Right lobe of liver (tissue), 6 donors: ENCODE results near the gene MAPRE2. TPM values are rescaled to one million over a fixed set of nuclear protein-coding genes. Genes with fewer than 3 reads are reported as not detected.

Experiments used
- ATAC-seq, 4 donors: fragments of 200-7000 bp; cut with Tn5 transposase; one replicate each; pipeline ENCODE4 v1.9.1; 2020; ENCODE audit warnings: mild to moderate bottlenecking in 4 of 4, moderate library complexity in 4 of 4
- DNase-seq, 3 donors: peaks; one replicate each; pipeline ENCODE4 v3.0.0-alpha.2; 2020
- H3K27ac ChIP-seq, 3 donors: fragments of 200-600 bp; one replicate each; pipeline ENCODE4 v1.8.0; 2022
- H3K27me3 ChIP-seq, 2 donors: fragments of 200-600 bp; one replicate each; pipeline ENCODE4 v1.8.0; 2022
- H3K36me3 ChIP-seq, 4 donors: fragments of 200-600 bp; sonication (generic) in 1 of 4; one replicate each; pipeline versions ENCODE4 v1.5.1 to v1.8.0; 2017 to 2022; ENCODE audit warnings: control low read depth in 1 of 4
- H3K4me1 ChIP-seq, 4 donors: fragments of 200-600 bp; sonication (generic) in 1 of 4; one replicate each; pipeline versions ENCODE4 v1.5.1 to v1.8.0; 2017 to 2022; ENCODE audit warnings: control low read depth in 1 of 4
- H3K4me3 ChIP-seq, 3 donors: fragments of 200-600 bp; one replicate each; pipeline ENCODE4 v1.8.0; 2022
- H3K9me3 ChIP-seq, 4 donors: fragments of 200-600 bp; sonication (generic) in 1 of 4; one replicate each; pipeline versions ENCODE4 v1.5.1 to v1.8.0; 2017 to 2022; ENCODE audit warnings: control low read depth in 1 of 4
- POLR2A ChIP-seq: fragments of 450-650 bp; IDR thresholded peaks from one replicate; pipeline ENCODE4 v1.6.1; 2017; ENCODE audit warnings: antibody characterized with exemption, mild to moderate bottlenecking
- WGBS: methylation state at CpG from one replicate; pipeline ENCODE4 v1.1.6; 2018; ENCODE audit warnings: low coverage, low lambda C conversion rate; ENCODE audit not compliant: insufficient coverage; ENCODE audit errors: missing lambda C conversion rate; 5-methylcytosine and 5-hydroxymethylcytosine counted together
- intact Hi-C, 2 donors: fragments of 100-400 bp; cut with DNase I; formaldehyde crosslinking; loops; one replicate each; pipeline versions ENCODE4 v1.11.2 to v1.14.1; 2022
- total RNA-seq, 6 experiments: library from RNA; depleted of rRNA in 2 of 6; stranded (reverse); fragments of >200 nt in 2 of 6; fragmentation: NEBNext Ultra II Directional in 3 of 6; extraction: Animal tissue kit (Norgen Biotek cat#: 25700) in 3 of 6; gene quantifications; one replicate each; pipeline versions ENCODE4 v1.1.0 to v1.2.4, GENCODE V29; 2016 to 2023
- TF ChIP-seq, protein P1 (sequence below), 4 donors: fragments of 200-600 bp in 3 of 4; fragments of 450-650 bp in 1 of 4; IDR thresholded peaks; one replicate each; pipeline versions ENCODE4 v1.5.1 to v1.8.0; 2016 to 2022; ENCODE audit warnings: antibody characterized with exemption in 4 of 4, mild to moderate bottlenecking in 2 of 4
- donor health status: DM: no; HTN: yes; CAD: no.
- donor health status: DM: no; HTN: no; CAD: no.
- donor health status: DM: no; HTN: no; CAD: no.
- donor health status: DM: no; HTN: yes; CAD: no.
- donor health status: DM: no; HTN: yes; CAD: no.

Gene MAPRE2
- total RNA-seq, 6 experiments from 2014 or later = 17.0 to 25.9 (median 21.5) TPM

DNA sequence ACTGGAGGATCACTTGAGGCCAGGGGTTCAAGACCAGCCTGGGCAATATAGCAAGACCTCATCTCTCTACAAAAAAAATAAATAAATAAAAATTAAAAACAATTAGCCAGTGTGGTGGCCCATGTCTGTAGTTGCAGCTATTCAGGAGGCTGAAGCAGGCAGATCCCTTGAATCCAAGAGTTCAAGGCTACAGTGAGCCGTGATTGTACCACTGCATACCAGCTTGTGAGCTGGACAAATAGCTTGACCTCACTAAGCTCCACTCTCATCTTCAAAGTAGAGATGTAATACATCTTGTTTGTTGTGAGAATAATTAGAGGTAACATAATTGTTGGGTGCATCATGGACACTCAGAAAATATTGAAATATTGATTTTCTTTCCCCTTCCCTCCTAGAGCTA, 31.1 kb upstream of the MAPRE2 start:
- no peak for ATAC-seq
- TF ChIP-seq, protein P1, sequence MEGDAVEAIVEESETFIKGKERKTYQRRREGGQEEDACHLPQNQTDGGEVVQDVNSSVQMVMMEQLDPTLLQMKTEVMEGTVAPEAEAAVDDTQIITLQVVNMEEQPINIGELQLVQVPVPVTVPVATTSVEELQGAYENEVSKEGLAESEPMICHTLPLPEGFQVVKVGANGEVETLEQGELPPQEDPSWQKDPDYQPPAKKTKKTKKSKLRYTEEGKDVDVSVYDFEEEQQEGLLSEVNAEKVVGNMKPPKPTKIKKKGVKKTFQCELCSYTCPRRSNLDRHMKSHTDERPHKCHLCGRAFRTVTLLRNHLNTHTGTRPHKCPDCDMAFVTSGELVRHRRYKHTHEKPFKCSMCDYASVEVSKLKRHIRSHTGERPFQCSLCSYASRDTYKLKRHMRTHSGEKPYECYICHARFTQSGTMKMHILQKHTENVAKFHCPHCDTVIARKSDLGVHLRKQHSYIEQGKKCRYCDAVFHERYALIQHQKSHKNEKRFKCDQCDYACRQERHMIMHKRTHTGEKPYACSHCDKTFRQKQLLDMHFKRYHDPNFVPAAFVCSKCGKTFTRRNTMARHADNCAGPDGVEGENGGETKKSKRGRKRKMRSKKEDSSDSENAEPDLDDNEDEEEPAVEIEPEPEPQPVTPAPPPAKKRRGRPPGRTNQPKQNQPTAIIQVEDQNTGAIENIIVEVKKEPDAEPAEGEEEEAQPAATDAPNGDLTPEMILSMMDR (IDR thresholded peaks at IDR 0.05) = no peak
- TF ChIP-seq POLR2A = no peak
- Histone ChIP-seq H3K9me3 (no peaks in the 10 kb centered on the region), H3K27me3 (no peaks in the 10 kb centered on the region), H3K36me3 (no peaks in the 10 kb centered on the region), H3K4me1 (no peaks in the 10 kb centered on the region), H3K4me3 (no peak overlapping the region), H3K27ac (no peak overlapping the region)
- intact Hi-C loops = no loop called here
- no peak for DNase-seq
- 100% methylated on average over 1 of the region's 1 CpG for WGBS

DNA sequence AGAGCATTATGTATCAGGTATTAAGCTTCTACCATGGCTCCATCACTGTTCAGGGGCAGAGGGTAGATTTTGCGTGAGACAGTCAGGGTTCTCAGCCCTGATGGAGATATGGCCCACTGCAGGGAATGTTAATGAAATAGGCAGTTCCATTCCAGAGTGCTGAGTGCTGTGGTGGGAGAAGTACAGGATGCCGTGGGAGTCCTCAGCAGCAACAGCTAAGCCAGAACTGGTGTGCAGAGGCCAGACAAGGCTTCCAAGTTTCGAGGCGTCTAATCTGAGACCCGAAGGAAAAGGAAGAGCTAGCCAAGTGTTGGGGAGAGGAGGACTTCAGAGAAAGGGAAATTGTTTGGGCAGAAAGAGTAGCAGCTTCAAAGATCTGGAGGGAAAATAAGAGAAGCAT, 30.2 kb upstream of the MAPRE2 start:
- Histone ChIP-seq H3K4me1 (no peaks in the 10 kb centered on the region), H3K27ac (no peak overlapping the region), H3K9me3 (no peaks in the 10 kb centered on the region), H3K4me3 (no peak overlapping the region), H3K36me3 (no peaks in the 10 kb centered on the region), H3K27me3 (no peaks in the 10 kb centered on the region)
- 82% methylated on average over 5 of the region's 5 CpGs for WGBS
- TF ChIP-seq POLR2A = no peak
- TF ChIP-seq, protein P1 (IDR thresholded peaks at IDR 0.05) = no peak
- intact Hi-C loops = no loop called here
- ATAC-seq (no peak), DNase-seq (no peak)

DNA sequence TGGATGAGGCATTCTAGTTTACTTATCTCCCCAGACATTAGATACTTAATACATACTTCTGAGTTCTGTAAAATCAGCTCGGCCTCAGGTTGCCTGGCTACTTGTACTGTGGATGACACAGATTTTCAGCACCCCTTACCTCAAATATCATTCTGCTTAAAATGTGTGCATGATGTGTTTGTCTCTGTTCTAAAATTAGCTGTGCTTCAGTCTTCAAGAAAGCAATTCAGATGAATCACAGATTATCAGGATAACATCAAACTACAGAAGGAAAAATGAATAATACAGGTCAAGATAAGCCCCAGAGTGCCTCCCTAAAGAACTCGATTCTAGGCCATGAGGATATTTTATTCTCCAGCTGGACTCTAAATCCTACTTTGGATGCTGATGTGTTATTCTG, 21.3 kb upstream of the MAPRE2 start:
- TF ChIP-seq, protein P1 (IDR thresholded peaks at IDR 0.05) = no peak
- no peak for TF ChIP-seq POLR2A
- no peak for DNase-seq
- no peak for ATAC-seq
- Histone ChIP-seq H3K9me3 (no peaks in the 10 kb centered on the region), H3K4me3 (no peak overlapping the region), H3K27me3 (no peaks in the 10 kb centered on the region), H3K4me1 (peaks cover 0 to 8% (median 0%) of the 10 kb centered on the region in 4 donors), H3K27ac (no peak overlapping the region), H3K36me3 (no peaks in the 10 kb centered on the region)
- 89% methylated on average over 2 of the region's 2 CpGs for WGBS
- intact Hi-C loops = no loop called here

DNA sequence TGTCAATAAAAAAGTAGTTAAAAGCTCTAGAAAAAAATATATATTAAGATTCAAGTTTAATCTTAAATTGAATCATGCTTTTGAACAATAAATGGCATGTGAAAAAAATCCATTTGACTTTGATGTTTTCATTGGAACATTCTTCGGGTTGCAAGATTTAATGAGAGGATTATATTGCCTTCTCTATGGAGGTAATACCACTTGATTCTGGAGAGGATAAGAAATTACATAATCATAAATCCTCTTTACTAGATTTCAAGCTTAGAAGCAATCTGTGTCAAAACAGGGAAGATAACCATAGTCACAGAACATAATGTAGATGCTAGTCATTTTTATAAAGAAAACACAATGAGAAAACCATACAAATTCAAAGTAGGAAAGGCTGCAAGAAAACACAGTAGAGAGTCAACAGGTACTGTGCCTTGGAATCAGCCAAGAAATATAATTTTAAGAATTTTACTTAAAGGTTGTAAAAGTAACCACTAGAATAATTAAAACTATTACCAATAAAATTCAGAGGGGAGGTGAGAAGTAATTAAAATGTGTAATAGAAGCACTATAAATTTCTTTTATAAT, 18.7 kb upstream of the MAPRE2 start:
- H3K9me3 ChIP-seq = no peaks in the 10 kb centered on the region
- no peak overlapping the region for H3K4me3 ChIP-seq
- 100% methylated on average over 1 of the region's 1 CpG for WGBS
- TF ChIP-seq POLR2A = no peak
- TF ChIP-seq, protein P1 (IDR thresholded peaks at IDR 0.05) = no peak
- no peaks in the 10 kb centered on the region for H3K27me3 ChIP-seq
- H3K36me3 ChIP-seq = no peaks in the 10 kb centered on the region
- DNase-seq (no peak), ATAC-seq (no peak)
- no peak overlapping the region for H3K27ac ChIP-seq
- peaks cover 0 to 19% (median 3%) of the 10 kb centered on the region in 4 donors for H3K4me1 ChIP-seq
- intact Hi-C loops = no loop called here

DNA sequence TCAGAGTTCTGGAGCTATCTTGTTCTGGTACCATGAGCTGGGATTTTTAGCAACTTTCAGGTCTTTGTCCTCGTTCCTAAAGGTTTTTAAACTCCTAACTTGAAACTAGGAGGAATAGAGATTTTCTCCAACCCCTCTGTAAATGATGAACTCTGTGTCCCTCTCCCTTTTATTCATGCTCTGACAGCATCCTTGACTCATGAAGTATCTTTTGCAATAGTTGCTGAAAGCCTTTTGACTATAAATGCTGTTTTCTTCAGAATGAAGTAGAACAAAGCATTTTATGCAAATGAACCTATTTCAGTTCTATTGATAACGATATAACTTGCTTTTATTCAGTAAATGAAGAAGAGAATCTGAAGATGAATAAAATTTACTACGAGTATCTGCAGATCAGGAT, 17.0 kb upstream of the MAPRE2 start:
- no peaks in the 10 kb centered on the region for H3K9me3 ChIP-seq
- no peaks in the 10 kb centered on the region for H3K36me3 ChIP-seq
- TF ChIP-seq POLR2A = no peak
- TF ChIP-seq, protein P1 (IDR thresholded peaks at IDR 0.05) = no peak
- H3K4me1 ChIP-seq = peaks cover 0 to 19% (median 3%) of the 10 kb centered on the region in 4 donors
- no peak for DNase-seq
- no peak for ATAC-seq
- intact Hi-C loops = no loop called here
- H3K4me3 ChIP-seq = no peak overlapping the region
- WGBS = 69% methylated on average over 3 of the region's 3 CpGs
- H3K27me3 ChIP-seq = no peaks in the 10 kb centered on the region
- H3K27ac ChIP-seq = peak overlapping the region in 1 of 3 donors; percentile 52
